Activated CD4-positive, alpha-beta T cell treated with anti-CD3 and anti-CD28 coated beads, Interleukin-2, amount 10 ng/mL, durations not matched to agents 7 days and 5 days (primary cell): ENCODE results near the gene FRAT2. TPM values are rescaled to one million over a fixed set of nuclear protein-coding genes. Genes with fewer than 3 reads are reported as not detected.

Source experiments
- CTCF ChIA-PET: fragments of 350-600 bp; sonication (Branson Sonifier 250); formaldehyde crosslinking; loops from one replicate; lab custom pipeline; 2021; ENCODE audit warnings: antibody characterized with exemption; lab: Charles Lee
- POLR2A ChIA-PET: fragments of 350-600 bp; sonication (Branson Sonifier 250); formaldehyde crosslinking; loops from one replicate; lab custom pipeline; 2021; ENCODE audit warnings: antibody characterized with exemption; lab: Charles Lee
- DNase-seq: peaks from one replicate; pipeline ENCODE4 v3.0.0-alpha.2; 2020
- H3K27ac Mint-ChIP-seq: one replicate; pipeline ENCODE4 v1.8.0; 2021; ENCODE audit warnings: mild to moderate bottlenecking, moderate library complexity, mixed read lengths
- H3K27me3 Mint-ChIP-seq: one replicate; pipeline ENCODE4 v1.8.0; 2021; ENCODE audit warnings: mixed read lengths
- H3K36me3 Mint-ChIP-seq: one replicate; pipeline ENCODE4 v1.8.0; 2021; ENCODE audit warnings: low read depth, mixed read lengths
- H3K4me1 Mint-ChIP-seq: one replicate; pipeline ENCODE4 v1.8.0; 2021; ENCODE audit warnings: mixed read lengths
- H3K4me3 Mint-ChIP-seq: one replicate; pipeline ENCODE4 v1.8.0; 2021; ENCODE audit warnings: mild to moderate bottlenecking, moderate library complexity, mixed read lengths
- H3K9me3 Mint-ChIP-seq: one replicate; pipeline ENCODE4 v1.8.0; 2021; ENCODE audit warnings: mixed read lengths
- total RNA-seq, 2 experiments: library from RNA; stranded (reverse); gene quantifications; one replicate each; pipeline ENCODE4 v1.2.3, GENCODE V29; 2021

The FRAT2 gene
- total RNA-seq, 2 experiments from 2014 or later: 9.0 to 10.7 TPM

GRCh38 chr10:97332591-97333350, 1.8 kb downstream of the FRAT2 start:
- CTCF ChIA-PET: interaction anchor here (0.5 to 1.6 kb wide), 6 partner anchors 13 to 1182 kb away, joined by 3 to 5 read pairs (median 4); partner anchors contain the start of gene FRAT1
- H3K4me1 Mint-ChIP-seq: peaks cover 48% of the 10 kb centered on the region
- no peaks in the 10 kb centered on the region for H3K9me3 Mint-ChIP-seq
- peaks cover 17% of the 10 kb centered on the region for H3K27me3 Mint-ChIP-seq
- H3K27ac Mint-ChIP-seq: peak overlapping the region; percentile 85
- POLR2A ChIA-PET: interaction anchor here (0.5 to 0.9 kb wide), 2 partner anchors 27 to 100 kb away, joined by 3 to 4 read pairs; no protein-coding TSS in a partner anchor
- peak overlapping the region; percentile 83 for H3K4me3 Mint-ChIP-seq
- no peak for DNase-seq
- peaks cover 29% of the 10 kb centered on the region for H3K36me3 Mint-ChIP-seq

GRCh38 chr10:97331153-97331703, 3.3 kb downstream of the FRAT2 start:
- Mint-ChIP-seq H3K9me3 (no peaks in the 10 kb centered on the region), H3K4me3 (no peak overlapping the region), H3K27ac (peak overlapping the region; percentile 76), H3K36me3 (peaks cover 29% of the 10 kb centered on the region), H3K27me3 (peaks cover 4% of the 10 kb centered on the region), H3K4me1 (peaks cover 64% of the 10 kb centered on the region)
- ChIA-PET POLR2A (interaction anchor here (0.5 to 0.6 kb wide), 2 partner anchors 102 to 203 kb away, joined by 3 to 8 read pairs; no protein-coding TSS in a partner anchor), CTCF (interaction anchor here (1.1 to 1.6 kb wide), 3 partner anchors 11 to 61 kb away, joined by 3 to 4 read pairs (median 4); partner anchors contain the start of gene FRAT1)
- DNase-seq: no peak

- Mint-ChIP-seq H3K4me3 (no peak overlapping the region), H3K27ac (no peak overlapping the region), H3K27me3 (no peaks in the 10 kb centered on the region), H3K36me3 (peaks cover 29% of the 10 kb centered on the region), H3K4me1 (peaks cover 62% of the 10 kb centered on the region), H3K9me3 (no peaks in the 10 kb centered on the region)
- no peak for DNase-seq
- ChIA-PET POLR2A (no interaction called here), CTCF (interaction anchor here (0.6 to 2.4 kb wide), 3 partner anchors 10 to 13 kb away, joined by 3 to 9 read pairs (median 6); partner anchors contain the start of gene FRAT1)
These were observed 4.8 kb downstream of the FRAT2 start for GRCh38 chr10:97329766-97330165.

- no peak for DNase-seq
- CTCF ChIA-PET: interaction anchor here (2.4 kb wide), 1 partner anchor 9 kb away, joined by 9 read pairs; the partner anchor contains the start of gene FRAT1
- Mint-ChIP-seq H3K4me1 (peaks cover 62% of the 10 kb centered on the region), H3K27ac (no peak overlapping the region), H3K36me3 (peaks cover 29% of the 10 kb centered on the region), H3K27me3 (no peaks in the 10 kb centered on the region), H3K4me3 (no peak overlapping the region), H3K9me3 (no peaks in the 10 kb centered on the region)
- POLR2A ChIA-PET: interaction anchor here (0.8 kb wide), 1 partner anchor 521 kb away, joined by 3 read pairs; the partner anchor contains the start of gene GOLGA7B
These were observed 5.7 kb downstream of the FRAT2 start for GRCh38 chr10:97328646-97329453.

- H3K4me3 Mint-ChIP-seq: no peak overlapping the region
- ChIA-PET POLR2A (no interaction called here), CTCF (interaction anchor here (0.6 to 2.4 kb wide), 4 partner anchors 8 to 510 kb away, joined by 3 to 9 read pairs (median 4); partner anchors contain the start of gene FRAT1)
- H3K36me3 Mint-ChIP-seq: peaks cover 21% of the 10 kb centered on the region
- no peaks in the 10 kb centered on the region for H3K27me3 Mint-ChIP-seq
- peaks cover 52% of the 10 kb centered on the region for H3K4me1 Mint-ChIP-seq
- no peak for DNase-seq
- no peaks in the 10 kb centered on the region for H3K9me3 Mint-ChIP-seq
- peak overlapping the region; percentile 28 for H3K27ac Mint-ChIP-seq
These were observed 6.9 kb downstream of the FRAT2 start for GRCh38 chr10:97327348-97328294.

GRCh38 chr10:97325754-97326153, 8.8 kb downstream of the FRAT2 start:
- DNase-seq: no peak
- ChIA-PET POLR2A (no interaction called here), CTCF (interaction anchor here (1.2 kb wide), 1 partner anchor 10 kb away, joined by 6 read pairs; no protein-coding TSS in a partner anchor)
- Mint-ChIP-seq H3K36me3 (peaks cover 9% of the 10 kb centered on the region), H3K4me1 (peaks cover 49% of the 10 kb centered on the region), H3K9me3 (no peaks in the 10 kb centered on the region), H3K27ac (no peak overlapping the region), H3K4me3 (no peak overlapping the region), H3K27me3 (peaks cover 5% of the 10 kb centered on the region)

GRCh38 chr10:97323501-97323900, 11.0 kb downstream of the FRAT2 start:
- no peak overlapping the region for H3K4me3 Mint-ChIP-seq
- peaks cover 4% of the 10 kb centered on the region for H3K36me3 Mint-ChIP-seq
- H3K27ac Mint-ChIP-seq: no peak overlapping the region
- DNase-seq: no peak
- peaks cover 46% of the 10 kb centered on the region for H3K4me1 Mint-ChIP-seq
- CTCF ChIA-PET: no interaction called here
- H3K9me3 Mint-ChIP-seq: no peaks in the 10 kb centered on the region
- H3K27me3 Mint-ChIP-seq: peaks cover 9% of the 10 kb centered on the region
- POLR2A ChIA-PET: no interaction called here

GRCh38 chr10:97321804-97322190, 12.7 kb downstream of the FRAT2 start:
- H3K4me3 Mint-ChIP-seq: peak overlapping the region; percentile 34
- ChIA-PET CTCF (interaction anchor here (0.7 to 0.8 kb wide), 2 partner anchors 109 to 120 kb away, joined by 3 read pairs; no protein-coding TSS in a partner anchor), POLR2A (interaction anchor here (0.6 kb wide), 1 partner anchor 21 kb away, joined by 6 read pairs; no protein-coding TSS in a partner anchor)
- no peak overlapping the region for H3K27ac Mint-ChIP-seq
- H3K4me1 Mint-ChIP-seq: peaks cover 37% of the 10 kb centered on the region
- no peaks in the 10 kb centered on the region for H3K9me3 Mint-ChIP-seq
- DNase-seq: no peak
- H3K27me3 Mint-ChIP-seq: peaks cover 9% of the 10 kb centered on the region
- H3K36me3 Mint-ChIP-seq: peaks cover 2% of the 10 kb centered on the region

GRCh38 chr10:97321032-97321803, 13.3 kb downstream of the FRAT2 start:
- Mint-ChIP-seq H3K27me3 (peaks cover 9% of the 10 kb centered on the region), H3K27ac (peak overlapping the region; percentile 88), H3K9me3 (no peaks in the 10 kb centered on the region), H3K4me1 (peaks cover 31% of the 10 kb centered on the region), H3K4me3 (peak overlapping the region; percentile 80), H3K36me3 (peaks cover 2% of the 10 kb centered on the region)
- ChIA-PET CTCF (interaction anchor here (0.7 to 0.8 kb wide), 2 partner anchors 110 to 120 kb away, joined by 3 read pairs; no protein-coding TSS in a partner anchor), POLR2A (interaction anchor here (0.6 kb wide), 1 partner anchor 21 kb away, joined by 6 read pairs; no protein-coding TSS in a partner anchor)
- DNase-seq: no peak

- POLR2A ChIA-PET: no interaction called here
- peaks cover 2% of the 10 kb centered on the region for H3K36me3 Mint-ChIP-seq
- no peaks in the 10 kb centered on the region for H3K9me3 Mint-ChIP-seq
- H3K27me3 Mint-ChIP-seq: peaks cover 9% of the 10 kb centered on the region
- CTCF ChIA-PET: interaction anchor here (1.0 to 2.0 kb wide), 3 partner anchors 8 to 12 kb away, joined by 4 to 9 read pairs (median 5); no protein-coding TSS in a partner anchor
- DNase-seq: peak; percentile 18
- H3K4me1 Mint-ChIP-seq: peaks cover 29% of the 10 kb centered on the region
- peak overlapping the region; percentile 80 for H3K4me3 Mint-ChIP-seq
- H3K27ac Mint-ChIP-seq: peak overlapping the region; percentile 88
These were observed 14.0 kb downstream of the FRAT2 start for GRCh38 chr10:97320480-97321031.
